Spleen (tissue), 11 donors: ENCODE data around the gene NCAPG2. TPM values are rescaled to one million over a fixed set of nuclear protein-coding genes. Genes with fewer than 3 reads are reported as not detected.

Experiments used
- DNase-seq: peaks from one replicate; pipeline ENCODE4 v3.0.0-alpha.2; 2020
- H3K27ac ChIP-seq, 8 donors: fragments of 200-600 bp; sonication (generic) in 7 of 8; 1 replicate in 4 of 8; 2 replicates in 4 of 8; pipeline versions ENCODE4 v1.5.0 to v1.8.0; 2016 to 2021; ENCODE audit warnings: inconsistent platforms in 4 of 8, mild to moderate bottlenecking in 4 of 8, moderate library complexity in 1 of 8
- H3K27me3 ChIP-seq, 7 donors: fragments of 200-600 bp; sonication (generic) in 6 of 7; replicated peaks in 1 of 7; 1 replicate in 4 of 7; 2 replicates in 3 of 7; pipeline versions ENCODE4 v1.5.0 to v1.8.0; 2016 to 2021; ENCODE audit warnings: inconsistent platforms in 3 of 7, mild to moderate bottlenecking in 1 of 7
- H3K36me3 ChIP-seq, 6 donors: fragments of 200-600 bp; sonication (generic) in 5 of 6; 1 replicate in 4 of 6; 2 replicates in 2 of 6; pipeline versions ENCODE4 v1.5.0 to v1.8.0; 2016 to 2021; ENCODE audit warnings: inconsistent platforms in 2 of 6
- H3K4me1 ChIP-seq, 6 donors: fragments of 200-600 bp; sonication (generic) in 5 of 6; 1 replicate in 3 of 6; 2 replicates in 3 of 6; pipeline versions ENCODE4 v1.5.0 to v1.8.0; 2016 to 2021; ENCODE audit warnings: inconsistent platforms in 3 of 6
- H3K4me3 ChIP-seq, 8 donors: fragments of 200-600 bp; sonication (generic) in 7 of 8; 1 replicate in 4 of 8; 2 replicates in 4 of 8; pipeline versions ENCODE4 v1.5.0 to v1.8.0; 2016 to 2021; ENCODE audit warnings: inconsistent platforms in 4 of 8, mild to moderate bottlenecking in 4 of 8, moderate library complexity in 2 of 8
- H3K9me3 ChIP-seq, 8 donors: fragments of 200-600 bp; sonication (generic) in 7 of 8; 1 replicate in 4 of 8; 2 replicates in 4 of 8; pipeline versions ENCODE4 v1.5.0 to v1.8.0; 2016 to 2021; ENCODE audit warnings: inconsistent platforms in 4 of 8
- POLR2A ChIP-seq, 3 donors: fragments of 450-650 bp; IDR thresholded peaks; one replicate each; pipeline ENCODE4 v1.5.1; 2017; ENCODE audit warnings: antibody characterized with exemption in 3 of 3, mild to moderate bottlenecking in 1 of 3
- WGBS, 5 donors: extraction: QIAGEN DNeasy Blood & Tissue Kit in 3 of 5; methylation state at CpG; one replicate each; pipeline versions ENCODE4 v1.1.5 to v1.1.7; 2013 to 2018; 5-methylcytosine and 5-hydroxymethylcytosine counted together
- intact Hi-C: fragments of 100-400 bp; cut with DNase I; formaldehyde crosslinking; loops from one replicate; pipeline ENCODE4 v1.15.0; 2023; ENCODE audit warnings: low total_unique reads
- microRNA-seq, 3 donors: library from miRNA; unstranded; fragments of <30 nt; microRNA quantifications; one replicate each; pipeline versions ENCODE4 to v1.1.0, GENCODE V29; 2019 to 2020
- polyA plus RNA-seq, 3 donors: library from polyadenylated mRNA; stranded (reverse); fragments of 200-250 nt; gene quantifications; one replicate each; pipeline ENCODE4 v1.2.1, GENCODE V29; 2013
- small RNA-seq, 4 donors: library from RNA; depleted of rRNA; stranded (forward); fragments of <200 nt; gene quantifications; one replicate each; pipeline ENCODE3, GENCODE V24; 2016
- total RNA-seq, 7 donors: library from RNA; depleted of rRNA in 3 of 7; stranded (reverse); fragments of >200 nt in 3 of 7; fragmentation: NEBNext Ultra II Directional in 4 of 7; extraction: Animal tissue kit (Norgen Biotek cat#: 25700) in 4 of 7; gene quantifications; one replicate each; pipeline versions ENCODE4 v1.1.0 to v1.2.1, GENCODE V29; 2016 to 2021
- donor health status: healthy with polysubstance abuse.
- donor health status: DM: no; HTN: no; CAD: no; lungs with moderate emphysema.
- donor health status: DM: no; HTN: no; CAD: no.
- donor health status: Bipolar disorder and iron deficiency.
- donor health status: healthy.
- donor health status: DM: no; HTN: no; CAD: no.
- donor health status: DM: yes; HTN: yes; CAD: no.

NCAPG2 gene
- total and polyA plus RNA-seq, 10 donors = 2.2 to 18.0 (median 10.8) TPM

DNA sequence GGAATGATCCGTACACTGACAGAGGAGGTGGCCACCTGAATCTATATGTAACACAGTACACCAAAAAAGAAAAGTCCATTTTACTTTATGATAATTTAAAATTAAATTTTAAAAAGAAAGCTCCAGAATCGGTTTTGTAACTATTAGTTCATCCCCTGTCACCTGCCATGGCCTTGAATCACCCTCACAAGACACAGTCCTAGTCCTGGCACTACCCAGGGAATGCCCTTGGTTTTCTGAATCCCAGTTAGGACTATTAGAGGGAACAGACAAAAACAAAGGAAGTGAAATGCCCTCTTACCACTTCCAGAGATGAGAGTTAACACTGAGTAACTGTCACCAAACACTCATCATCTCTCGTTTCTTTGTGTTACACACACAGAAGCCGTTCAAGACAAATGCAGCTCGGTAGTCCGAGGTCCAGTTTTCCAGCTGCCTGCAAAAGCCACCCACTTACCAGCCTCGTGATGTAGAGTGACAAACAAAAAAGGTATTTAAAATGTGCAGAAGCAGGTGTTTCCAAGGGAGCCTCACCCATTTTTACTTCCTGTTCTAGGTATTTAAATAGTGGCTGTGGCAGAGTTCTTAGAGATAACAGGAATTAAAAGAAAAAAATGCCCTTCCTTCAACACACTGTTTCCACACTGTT, 123.0 kb downstream of the NCAPG2 start:
- no peak overlapping the region for H3K27ac ChIP-seq
- H3K27me3 ChIP-seq = peaks cover 0 to 53% (median 35%) of the 10 kb centered on the region in 7 donors
- 60 to 70% (median 64%) methylated on average over 7 of the region's 7 CpGs for WGBS, 5 donors
- H3K4me1 ChIP-seq = peaks cover 6 to 12% (median 7%) of the 10 kb centered on the region in 6 donors
- H3K36me3 ChIP-seq = no peaks in the 10 kb centered on the region
- intact Hi-C loops = no loop called here
- no peak overlapping the region for H3K4me3 ChIP-seq
- no peak for DNase-seq
- TF ChIP-seq POLR2A (IDR thresholded peaks at IDR 0.05) = no peak
- peaks cover 0 to 31% (median 26%) of the 10 kb centered on the region in 8 donors for H3K9me3 ChIP-seq

Small RNA genes within 50 kb of the gene (microRNA-seq; reads per million reads assigned to microRNA genes)
- 0 reads per million in 3 donors for gene MIR5707

Small RNA genes within 50 kb of the gene (small RNA-seq; reads per million reads assigned to genes)
- gene MIR5707 (0 reads per million in 4 donors), gene THAP5P1 (0 reads per million in 4 donors)

Other genes starting within 250 kb of the NCAPG2 start
- 10 to 100 TPM in 6 of 7 donors, 1 to 10 TPM in 1; 7.9 to 22.8 (median 16.8) TPM for gene PTPRN2, start 117.0 kb downstream of the NCAPG2 start, total RNA-seq
- 10 to 100 TPM in 1 of 3 donors, 1 to 10 TPM in 2; 7.0 to 19.4 (median 7.8) TPM for gene PTPRN2, start 117.0 kb downstream of the NCAPG2 start, polyA plus RNA-seq
- 10 to 100 TPM; 37.1 to 61.0 (median 47.2) TPM for gene ESYT2, start 124.7 kb upstream of the NCAPG2 start, total RNA-seq
- gene ESYT2, start 124.7 kb upstream of the NCAPG2 start, polyA plus RNA-seq = 10 to 100 TPM in 2 of 3 donors, 1 to 10 TPM in 1; 6.6 to 10.3 (median 10.0) TPM
- 10 to 100 TPM; 14.9 to 21.7 (median 17.8) TPM for gene DYNC2I1, start 151.8 kb upstream of the NCAPG2 start, total RNA-seq
- 1 to 10 TPM; 3.7 to 8.6 (median 8.0) TPM for gene DYNC2I1, start 151.8 kb upstream of the NCAPG2 start, polyA plus RNA-seq